H1 (cell line): ENCODE results near the gene SPRR2B. TPM values are rescaled to one million over a fixed set of nuclear protein-coding genes. Genes with fewer than 3 reads are reported as not detected.

Experiments used
- CTCF ChIA-PET: fragments of 300-600 bp; sonication (Branson Sonifier 250); formaldehyde crosslinking; loops from one replicate; lab custom pipeline; 2021; ENCODE audit not compliant: partially characterized antibody; lab: Charles Lee
- POLR2A ChIA-PET: fragments of 300-600 bp; sonication (Branson Sonifier 250); formaldehyde crosslinking; loops from one replicate; lab custom pipeline; 2021; ENCODE audit warnings: inconsistent platforms; ENCODE audit not compliant: partially characterized antibody; lab: Charles Lee
- DNase-seq, 2 experiments: peaks; one replicate each; pipeline versions ENCODE4 v3.0.0 to v3.0.0-alpha.2; 2010 to 2022; ENCODE audit warnings: low spot score in 2 of 2, low read depth in 1 of 2, mixed read lengths in 1 of 2
- FAIRE-seq: peaks from 2 replicates; lab custom pipeline; 2011; peaks lifted over from hg19 to GRCh38; lab: Jason Lieb, UNC
- H2AFZ ChIP-seq: 2 replicates; pipeline ENCODE4 v1.8.1; 2012; ENCODE audit warnings: low read length, inconsistent platforms
- H2AK5ac ChIP-seq: 2 replicates; pipeline ENCODE4 v1.6.1; 2013; ENCODE audit warnings: low read depth, low read length
- H2BK120ac ChIP-seq: replicated peaks from 2 replicates; pipeline ENCODE3; 2013; ENCODE audit warnings: low read depth, low read length, inconsistent platforms
- H2BK12ac ChIP-seq: 2 replicates; pipeline ENCODE4 v1.6.1; 2013; ENCODE audit warnings: low read depth, low read length
- H2BK15ac ChIP-seq: 2 replicates; pipeline ENCODE4 v1.6.1; 2013; ENCODE audit warnings: low read length
- H2BK20ac ChIP-seq: 2 replicates; pipeline ENCODE4 v1.6.1; 2013; ENCODE audit warnings: low read length
- H2BK5ac ChIP-seq: 2 replicates; pipeline ENCODE4 v1.6.1; 2013; ENCODE audit warnings: low read depth, low read length
- H3K14ac ChIP-seq: 2 replicates; pipeline ENCODE4 v1.6.1; 2013; ENCODE audit warnings: inconsistent platforms; ENCODE audit not compliant: insufficient read length
- H3K18ac ChIP-seq: 2 replicates; pipeline ENCODE4 v1.6.1; 2013; ENCODE audit warnings: low read length; ENCODE audit errors: extremely low read depth
- H3K23ac ChIP-seq: 2 replicates; pipeline ENCODE4 v1.6.1; 2013; ENCODE audit warnings: inconsistent platforms; ENCODE audit not compliant: insufficient read length
- H3K23me2 ChIP-seq: 2 replicates; pipeline ENCODE4 v1.6.1; 2013; ENCODE audit warnings: low read depth, low read length
- H3K27ac ChIP-seq: 2 replicates; pipeline ENCODE4 v1.6.1; 2011; ENCODE audit warnings: low read depth, low read length, inconsistent platforms
- H3K27me3 ChIP-seq, 4 experiments: replicated peaks in 1 of 4; 1 replicate in 1 of 4; 2 replicates in 3 of 4; pipeline versions ENCODE4 v1.6.1 to v1.8.1; 2011 to 2013; ENCODE audit warnings: low read length in 3 of 4, mild to moderate bottlenecking in 3 of 4, inconsistent platforms in 2 of 4, mixed read lengths in 2 of 4, moderate library complexity in 1 of 4; ENCODE audit not compliant: control insufficient read depth in 3 of 4, insufficient read depth in 3 of 4; ENCODE audit errors: extremely low read depth in 1 of 4
- H3K36me3 ChIP-seq, 4 experiments: 2 replicates each; pipeline versions ENCODE4 v1.6.1 to v1.8.1; 2011 to 2013; ENCODE audit warnings: mild to moderate bottlenecking in 4 of 4, low read length in 3 of 4, moderate library complexity in 2 of 4, control low read depth in 1 of 4, inconsistent platforms in 1 of 4; ENCODE audit not compliant: insufficient read depth in 4 of 4, control insufficient read depth in 2 of 4
- H3K4ac ChIP-seq: replicated peaks from 2 replicates; pipeline ENCODE3; 2013; ENCODE audit warnings: low read length, low read depth, mixed read lengths, inconsistent platforms; ENCODE audit not compliant: insufficient read length
- H3K4me1 ChIP-seq, 4 experiments: replicated peaks in 1 of 4; 1 replicate in 1 of 4; 2 replicates in 3 of 4; pipeline versions ENCODE4 v1.6.1 to v1.8.1; 2011 to 2013; ENCODE audit warnings: low read length in 3 of 4, inconsistent platforms in 2 of 4, mixed read lengths in 1 of 4; ENCODE audit not compliant: insufficient read depth in 4 of 4, control insufficient read depth in 3 of 4
- H3K4me2 ChIP-seq, 2 experiments: 2 replicates each; pipeline versions ENCODE4 v1.6.1 to v1.8.1; 2011 to 2013; ENCODE audit warnings: low read depth in 2 of 2, low read length in 2 of 2, control low read depth in 1 of 2, inconsistent platforms in 1 of 2, mild to moderate bottlenecking in 1 of 2; ENCODE audit not compliant: insufficient read depth in 1 of 2
- H3K4me3 ChIP-seq, 4 experiments: fragments of 200-600, 300-600 bp in 1 of 4; sonication (generic), shearing (Covaris generic), sonication (Bioruptor Twin) in 1 of 4; 2 replicates each; pipeline versions ENCODE4 v1.5.1 to v1.8.1; 2011 to 2016; ENCODE audit warnings: low read length in 4 of 4, low read depth in 3 of 4, control low read depth in 2 of 4, inconsistent platforms in 2 of 4, mild to moderate bottlenecking in 2 of 4, mixed read lengths in 1 of 4, moderate library complexity in 1 of 4; ENCODE audit not compliant: insufficient read depth in 2 of 4; ENCODE audit errors: extremely low read depth in 1 of 4
- H3K56ac ChIP-seq: replicated peaks from 2 replicates; pipeline ENCODE3; 2013; ENCODE audit warnings: low read depth, mild to moderate bottlenecking, mixed read lengths, low read length, inconsistent platforms; ENCODE audit not compliant: insufficient read length
- H3K79me1 ChIP-seq: 2 replicates; pipeline ENCODE4 v1.6.1; 2013; ENCODE audit warnings: low read depth, low read length, control low read depth
- H3K79me2 ChIP-seq, 2 experiments: 2 replicates each; pipeline versions ENCODE4 v1.6.1 to v1.8.1; 2012 to 2013; ENCODE audit warnings: low read length in 2 of 2, mild to moderate bottlenecking in 2 of 2, inconsistent platforms in 1 of 2; ENCODE audit not compliant: insufficient read depth in 2 of 2, control insufficient read depth in 1 of 2
- H3K9ac ChIP-seq, 4 experiments: replicated peaks in 1 of 4; 1 replicate in 1 of 4; 2 replicates in 3 of 4; pipeline versions ENCODE4 v1.6.1 to v1.8.1; 2011 to 2013; ENCODE audit warnings: low read depth in 3 of 4, low read length in 3 of 4, control low read depth in 2 of 4, mild to moderate bottlenecking in 2 of 4, moderate library complexity in 2 of 4, inconsistent platforms in 1 of 4; ENCODE audit errors: extremely low read depth in 1 of 4
- H3K9me3 ChIP-seq, 2 experiments: 2 replicates each; pipeline versions ENCODE4 v1.6.1 to v1.8.1; 2012 to 2013; ENCODE audit warnings: mild to moderate bottlenecking in 2 of 2, moderate library complexity in 2 of 2, control low read depth in 1 of 2, inconsistent platforms in 1 of 2, low read depth in 1 of 2, low read length in 1 of 2, mixed read lengths in 1 of 2; ENCODE audit not compliant: insufficient read depth in 2 of 2
- H4K20me1 ChIP-seq, 2 experiments: replicated peaks in 1 of 2; 2 replicates each; pipeline versions ENCODE3 to v1.8.1; 2011 to 2013; ENCODE audit warnings: inconsistent platforms in 2 of 2, low read length in 2 of 2, mild to moderate bottlenecking in 1 of 2; ENCODE audit not compliant: insufficient read depth in 2 of 2, control insufficient read depth in 1 of 2
- H4K5ac ChIP-seq: 2 replicates; pipeline ENCODE4 v1.6.1; 2013; ENCODE audit warnings: low read length, low read depth, mixed read lengths, inconsistent platforms; ENCODE audit not compliant: insufficient read length
- H4K8ac ChIP-seq: 2 replicates; pipeline ENCODE4 v1.8.0; 2013; ENCODE audit warnings: mild to moderate bottlenecking, moderate library complexity, low read length, inconsistent platforms; ENCODE audit not compliant: insufficient read depth; ENCODE audit errors: extremely low read depth
- H4K91ac ChIP-seq: replicated peaks from 2 replicates; pipeline ENCODE3; 2013; ENCODE audit warnings: low read length, mixed read lengths, inconsistent platforms; ENCODE audit not compliant: insufficient read length
- ASH2L ChIP-seq: fragments of 200-600, 300-600 bp; sonication (generic); IDR thresholded peaks from one replicate; pipeline ENCODE4 v1.7.1; 2017; ENCODE audit warnings: low read length
- RAD21 ChIP-seq, 2 experiments: IDR thresholded peaks in 1 of 2; conservative IDR thresholded peaks in 1 of 2; 2 replicates each; pipeline ENCODE4 v1.6.1; 2011; ENCODE audit warnings: low read depth in 2 of 2, low read length in 2 of 2, improper control_type of control experiment in 1 of 2, inconsistent platforms in 1 of 2, mild to moderate bottlenecking in 1 of 2, moderate library complexity in 1 of 2
- RBBP5 ChIP-seq: IDR thresholded peaks from 2 replicates; pipeline ENCODE4 v1.7.1; 2012; ENCODE audit warnings: low read depth, mild to moderate bottlenecking, inconsistent platforms, low read length, moderate library complexity, borderline replicate concordance
- TEAD4 ChIP-seq: IDR thresholded peaks from 2 replicates; pipeline ENCODE4 v1.6.1; 2012; ENCODE audit warnings: low read depth, low read length, inconsistent platforms, mixed read lengths
- WGBS, 2 experiments: shearing (Covaris generic) in 1 of 2; methylation state at CpG; one replicate each; pipeline versions ENCODE4 v1.1.6 to v1.1.7; 2013 to 2015; ENCODE audit warnings: low lambda C conversion rate in 2 of 2, mixed read lengths in 2 of 2, inconsistent platforms in 1 of 2, low coverage in 1 of 2, missing lambda C conversion rate in 1 of 2; ENCODE audit not compliant: insufficient replicate concordance in 2 of 2, insufficient coverage in 1 of 2, insufficient read length in 1 of 2; ENCODE audit errors: extremely low coverage in 1 of 2, missing lambda C conversion rate in 1 of 2; 5-methylcytosine and 5-hydroxymethylcytosine counted together
- polyA plus RNA-seq, 7 experiments: library from polyadenylated mRNA; depleted of rRNA in 3 of 7; stranded (reverse) in 5 of 7; unstranded in 2 of 7; fragments of >200 nt in 5 of 7; fragments of 200-250 nt in 2 of 7; gene quantifications; 1 replicate in 5 of 7; 2 replicates in 1 of 7; 4 replicates in 1 of 7; pipeline versions ENCODE4 v1.2.1 to v1.2.3, GENCODE V29; 2011 to 2013; ENCODE audit warnings: missing spikeins in 2 of 7, mixed read lengths in 2 of 7
- total RNA-seq: library from RNA; stranded (reverse); fragmentation: NEBNext Ultra II Directional; extraction: Animal tissue kit (Norgen Biotek cat#: 25700); gene quantifications from 2 replicates; pipeline ENCODE4 v1.2.1, GENCODE V29; 2021
- TF ChIP-seq, protein P1 (sequence below), 3 experiments: IDR thresholded peaks; 1 replicate in 2 of 3; 2 replicates in 1 of 3; pipeline versions ENCODE4 v1.5.1 to v1.6.1; 2011; ENCODE audit warnings: low read length in 3 of 3, mild to moderate bottlenecking in 3 of 3, inconsistent platforms in 2 of 3, low read depth in 1 of 3, moderate library complexity in 1 of 3; ENCODE audit not compliant: insufficient read depth in 1 of 3; ENCODE audit errors: control extremely low read depth in 1 of 3

SPRR2B gene
- total and polyA plus RNA-seq, 2 of the 8 experiments (the other 6 are each of a cell fraction or from before 2014, with no cell fraction given) = not detected

DNA sequence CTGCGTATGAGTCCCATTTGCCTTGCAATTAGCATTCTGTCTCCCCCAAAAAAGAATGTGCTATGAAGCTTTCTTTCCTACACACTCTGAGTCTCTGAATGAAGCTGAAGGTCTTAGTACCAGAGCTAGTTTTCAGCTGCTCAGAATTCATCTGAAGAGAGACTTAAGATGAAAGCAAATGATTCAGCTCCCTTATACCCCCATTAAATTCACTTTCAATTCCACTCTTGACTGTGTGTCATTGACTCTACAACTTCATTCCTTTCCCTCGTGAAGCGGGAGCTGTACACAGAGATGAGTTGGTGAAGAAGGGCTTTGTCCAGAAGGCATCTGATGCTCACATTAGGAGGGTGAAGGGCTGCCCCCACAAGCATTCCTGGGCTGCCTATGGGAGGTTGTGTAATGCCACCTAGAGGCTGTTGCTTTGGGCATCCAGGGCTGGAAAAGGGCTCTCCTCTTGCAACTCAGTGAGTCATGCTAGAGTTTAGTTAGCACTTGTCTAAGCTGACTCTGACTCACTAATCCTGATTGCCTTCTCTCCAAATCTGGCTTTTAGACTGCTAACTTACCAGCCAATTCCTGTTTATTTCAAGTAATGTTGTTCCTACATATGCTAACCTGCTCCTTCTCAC, 38.6 kb downstream of the SPRR2B start:
- H4K8ac ChIP-seq = no peak overlapping the region
- H2BK120ac ChIP-seq = no peak overlapping the region
- CTCF ChIA-PET = interaction anchor here (0.7 to 2.4 kb wide), 11 partner anchors 9 to 164 kb away, joined by 3 to 16 read pairs (median 4); partner anchors contain the start of gene SMCP
- peak overlapping the region; percentile 57; the same call in 1 of the 2 replicates for H2AFZ ChIP-seq
- peak overlapping the region; percentile 40 for H4K91ac ChIP-seq
- no peak overlapping the region for H3K23ac ChIP-seq
- FAIRE-seq (peak; percentile 74), DNase-seq (peak in 1 of 2 experiments; percentile 56)
- H2AK5ac ChIP-seq = no peak overlapping the region
- H3K23me2 ChIP-seq = no peaks in the 10 kb centered on the region
- no peaks in the 10 kb centered on the region for H3K79me1 ChIP-seq
- peak overlapping the region; percentile 27; the same call in 1 of the 2 replicates for H2BK12ac ChIP-seq
- no peak overlapping the region for H4K5ac ChIP-seq
- no peaks in the 10 kb centered on the region for H3K9me3 ChIP-seq
- no peak overlapping the region for H3K4me2 ChIP-seq
- H3K36me3 ChIP-seq = no peaks in the 10 kb centered on the region
- H3K14ac ChIP-seq = no peak overlapping the region
- WGBS, 2 experiments = 57% methylated on average over 3 of the region's 3 CpGs; no CpG with 5 or more reads in 1 of the 2 experiments
- no peaks in the 10 kb centered on the region for H3K79me2 ChIP-seq
- H4K20me1 ChIP-seq = no peaks in the 10 kb centered on the region
- H3K4me1 ChIP-seq = no peaks in the 10 kb centered on the region
- no peak overlapping the region for H3K4me3 ChIP-seq
- H3K27ac ChIP-seq = no peak overlapping the region; the same call in 1 of the 2 replicates
- no peak overlapping the region for H3K56ac ChIP-seq
- H3K4ac ChIP-seq = peak overlapping the region; percentile 97
- H3K18ac ChIP-seq = no peak overlapping the region
- H3K27me3 ChIP-seq = peaks cover 0 to 1% (median 0%) of the 10 kb centered on the region in 4 experiments; a peak in 1 of 7 replicates
- POLR2A ChIA-PET = no interaction called here
- H2BK20ac ChIP-seq = 0 out of 2 replicates have a peak overlapping the region, but pooled peaks have one; percentile 48
- no peak overlapping the region for H2BK15ac ChIP-seq
- no peak overlapping the region for H3K9ac ChIP-seq
- no peak overlapping the region for H2BK5ac ChIP-seq
- TF ChIP-seq ASH2L = no peak
- 0 out of 2 replicates have a peak, but pooled peaks have one; percentile 21 for TF ChIP-seq TEAD4
- TF ChIP-seq, protein P1, sequence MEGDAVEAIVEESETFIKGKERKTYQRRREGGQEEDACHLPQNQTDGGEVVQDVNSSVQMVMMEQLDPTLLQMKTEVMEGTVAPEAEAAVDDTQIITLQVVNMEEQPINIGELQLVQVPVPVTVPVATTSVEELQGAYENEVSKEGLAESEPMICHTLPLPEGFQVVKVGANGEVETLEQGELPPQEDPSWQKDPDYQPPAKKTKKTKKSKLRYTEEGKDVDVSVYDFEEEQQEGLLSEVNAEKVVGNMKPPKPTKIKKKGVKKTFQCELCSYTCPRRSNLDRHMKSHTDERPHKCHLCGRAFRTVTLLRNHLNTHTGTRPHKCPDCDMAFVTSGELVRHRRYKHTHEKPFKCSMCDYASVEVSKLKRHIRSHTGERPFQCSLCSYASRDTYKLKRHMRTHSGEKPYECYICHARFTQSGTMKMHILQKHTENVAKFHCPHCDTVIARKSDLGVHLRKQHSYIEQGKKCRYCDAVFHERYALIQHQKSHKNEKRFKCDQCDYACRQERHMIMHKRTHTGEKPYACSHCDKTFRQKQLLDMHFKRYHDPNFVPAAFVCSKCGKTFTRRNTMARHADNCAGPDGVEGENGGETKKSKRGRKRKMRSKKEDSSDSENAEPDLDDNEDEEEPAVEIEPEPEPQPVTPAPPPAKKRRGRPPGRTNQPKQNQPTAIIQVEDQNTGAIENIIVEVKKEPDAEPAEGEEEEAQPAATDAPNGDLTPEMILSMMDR (IDR thresholded peaks at IDR 0.05; ENCODE audit: control extremely low read depth in 1 of 3, insufficient read depth in 1 of 3, low read depth in 1 of 3, low read length in 3 of 3) = peak; percentile 53 to 67 (median 54)
- peak; percentile 61 to 66 for TF ChIP-seq RAD21 (IDR thresholded peaks at IDR 0.05 in 1 of 2, conservative IDR thresholded peaks at IDR 0.05 in 1 of 2; ENCODE audit: low read depth in 2 of 2, low read length in 2 of 2)
- TF ChIP-seq RBBP5 = no peak
